ENCODE data around the gene CLPSL2. TPM values are rescaled to one million over a fixed set of nuclear protein-coding genes. Genes with fewer than 3 reads are reported as not detected.

Gene CLPSL2
- total RNA-seq, 2 donors from 2014 or later: 1.1 to 2.1 TPM

DNA sequence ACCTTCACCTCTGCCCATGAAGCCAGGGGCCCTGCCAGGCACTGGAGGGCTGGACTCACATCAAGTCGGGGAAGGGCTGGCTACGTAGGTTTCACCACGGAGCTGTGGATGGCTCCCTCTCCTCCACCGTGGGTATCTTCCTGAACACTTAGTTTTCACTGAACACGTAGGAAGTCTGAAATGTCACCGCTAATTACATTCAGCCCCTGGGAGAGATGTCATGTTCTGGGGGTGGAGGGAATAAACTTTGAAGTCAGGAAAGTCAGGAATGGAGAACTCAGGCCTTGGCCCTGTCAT lies 35.2 kb downstream of the CLPSL2 start:
- H3K9me3 ChIP-seq (ENCODE audit: control insufficient read depth, low read length): no peaks in the 10 kb centered on the region
- peaks cover 2% of the 10 kb centered on the region for H3K27me3 Mint-ChIP-seq (ENCODE audit: insufficient read depth)
- no peak overlapping the region for H3K4me3 ChIP-seq (ENCODE audit: low read length)
- no peaks in the 10 kb centered on the region for H3K36me3 Mint-ChIP-seq (ENCODE audit: low read depth)
- H3K27ac ChIP-seq (ENCODE audit: low read depth, low read length): no peak overlapping the region
- peaks cover 3% of the 10 kb centered on the region for H3K9me3 Mint-ChIP-seq
- WGBS, 2 experiments (ENCODE audit: insufficient coverage in 1 of 2, insufficient read length in 1 of 2): 90 to 96% methylated on average over 4 to 6 of the region's 6 CpGs
- no peaks in the 10 kb centered on the region for H3K36me3 ChIP-seq (ENCODE audit: control insufficient read depth, insufficient read depth, low read length)
- H3K4me1 ChIP-seq (ENCODE audit: control insufficient read depth, insufficient read depth, low read length): no peaks in the 10 kb centered on the region
- no peaks in the 10 kb centered on the region for H3K27me3 ChIP-seq (ENCODE audit: control insufficient read depth, insufficient read depth, low read length, poor library complexity, severe bottlenecking)
- no peak overlapping the region for H3K27ac Mint-ChIP-seq
- no peaks in the 10 kb centered on the region for H3K4me1 Mint-ChIP-seq
- H3K9ac ChIP-seq (ENCODE audit: extremely low read depth, low read length, poor library complexity, severe bottlenecking): no peak overlapping the region
- DNase-seq: no peak
- no peak overlapping the region for H3K4me3 Mint-ChIP-seq
- TF ChIP-seq, protein P1, sequence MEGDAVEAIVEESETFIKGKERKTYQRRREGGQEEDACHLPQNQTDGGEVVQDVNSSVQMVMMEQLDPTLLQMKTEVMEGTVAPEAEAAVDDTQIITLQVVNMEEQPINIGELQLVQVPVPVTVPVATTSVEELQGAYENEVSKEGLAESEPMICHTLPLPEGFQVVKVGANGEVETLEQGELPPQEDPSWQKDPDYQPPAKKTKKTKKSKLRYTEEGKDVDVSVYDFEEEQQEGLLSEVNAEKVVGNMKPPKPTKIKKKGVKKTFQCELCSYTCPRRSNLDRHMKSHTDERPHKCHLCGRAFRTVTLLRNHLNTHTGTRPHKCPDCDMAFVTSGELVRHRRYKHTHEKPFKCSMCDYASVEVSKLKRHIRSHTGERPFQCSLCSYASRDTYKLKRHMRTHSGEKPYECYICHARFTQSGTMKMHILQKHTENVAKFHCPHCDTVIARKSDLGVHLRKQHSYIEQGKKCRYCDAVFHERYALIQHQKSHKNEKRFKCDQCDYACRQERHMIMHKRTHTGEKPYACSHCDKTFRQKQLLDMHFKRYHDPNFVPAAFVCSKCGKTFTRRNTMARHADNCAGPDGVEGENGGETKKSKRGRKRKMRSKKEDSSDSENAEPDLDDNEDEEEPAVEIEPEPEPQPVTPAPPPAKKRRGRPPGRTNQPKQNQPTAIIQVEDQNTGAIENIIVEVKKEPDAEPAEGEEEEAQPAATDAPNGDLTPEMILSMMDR (conservative IDR thresholded peaks at IDR 0.05): no peak

DNA sequence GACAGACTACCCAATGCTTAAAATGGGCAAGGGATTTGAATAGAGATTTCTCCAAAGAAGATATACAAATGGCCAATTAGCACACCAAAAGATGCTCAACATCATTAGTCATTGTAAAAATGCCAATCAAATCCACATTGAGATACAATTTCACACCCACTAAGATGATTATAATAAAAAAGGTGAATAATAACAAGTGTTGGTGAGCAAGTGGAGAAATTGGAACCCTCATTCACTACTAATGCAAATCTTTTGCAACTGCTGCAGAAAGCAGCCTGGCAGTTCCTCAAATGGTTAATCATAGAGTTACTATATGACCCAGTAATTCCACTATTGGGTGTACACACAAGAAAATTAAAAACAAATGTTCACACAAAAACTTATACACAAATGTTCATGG lies 41.1 kb downstream of the CLPSL2 start:
- Histone ChIP-seq H3K4me3 (ENCODE audit: low read length) (no peak overlapping the region), H3K9ac (ENCODE audit: extremely low read depth, low read length, poor library complexity, severe bottlenecking) (no peak overlapping the region), H3K9me3 (ENCODE audit: control insufficient read depth, low read length) (peaks cover 7% of the 10 kb centered on the region), H3K36me3 (ENCODE audit: control insufficient read depth, insufficient read depth, low read length) (no peaks in the 10 kb centered on the region), H3K27ac (ENCODE audit: low read depth, low read length) (no peak overlapping the region), H3K4me1 (ENCODE audit: control insufficient read depth, insufficient read depth, low read length) (no peaks in the 10 kb centered on the region), H3K27me3 (ENCODE audit: control insufficient read depth, insufficient read depth, low read length, poor library complexity, severe bottlenecking) (no peaks in the 10 kb centered on the region)
- Mint-ChIP-seq H3K27ac (no peak overlapping the region), H3K4me1 (no peaks in the 10 kb centered on the region), H3K4me3 (no peak overlapping the region), H3K27me3 (ENCODE audit: insufficient read depth) (no peaks in the 10 kb centered on the region), H3K9me3 (peaks cover 11% of the 10 kb centered on the region), H3K36me3 (ENCODE audit: low read depth) (no peaks in the 10 kb centered on the region)
- TF ChIP-seq, protein P1 (conservative IDR thresholded peaks at IDR 0.05): no peak
- no peak for DNase-seq

DNA sequence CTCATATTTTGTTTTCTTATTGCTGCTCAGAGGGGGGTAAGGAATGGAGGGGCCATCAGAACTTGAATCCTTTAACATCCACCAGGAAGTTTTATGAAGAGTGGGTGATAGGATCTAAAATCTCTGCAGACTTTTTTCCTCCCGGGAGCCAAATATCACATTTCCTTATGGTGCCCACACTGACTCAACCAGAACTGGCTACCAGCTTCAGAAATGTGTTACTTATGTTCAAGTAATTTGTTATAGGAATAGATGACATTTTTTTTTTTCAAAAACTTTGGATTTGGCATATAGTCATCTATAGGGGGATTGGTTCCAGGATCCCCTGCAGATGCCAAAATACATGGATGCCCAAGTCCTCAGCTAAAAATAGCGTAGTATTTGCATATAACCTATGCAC lies 47.2 kb downstream of the CLPSL2 start:
- Mint-ChIP-seq H3K9me3 (no peaks in the 10 kb centered on the region), H3K27me3 (ENCODE audit: insufficient read depth) (no peaks in the 10 kb centered on the region), H3K4me1 (no peaks in the 10 kb centered on the region), H3K27ac (no peak overlapping the region), H3K4me3 (no peak overlapping the region), H3K36me3 (ENCODE audit: low read depth) (no peaks in the 10 kb centered on the region)
- WGBS, 2 experiments (ENCODE audit: insufficient coverage in 1 of 2, insufficient read length in 1 of 2): 86% methylated on average over 2 of the region's 2 CpGs; no CpG with 5 or more reads in 1 of the 2 experiments
- Histone ChIP-seq H3K36me3 (ENCODE audit: control insufficient read depth, insufficient read depth, low read length) (no peaks in the 10 kb centered on the region), H3K27me3 (ENCODE audit: control insufficient read depth, insufficient read depth, low read length, poor library complexity, severe bottlenecking) (no peaks in the 10 kb centered on the region), H3K4me1 (ENCODE audit: control insufficient read depth, insufficient read depth, low read length) (no peaks in the 10 kb centered on the region), H3K27ac (ENCODE audit: low read depth, low read length) (no peak overlapping the region), H3K9me3 (ENCODE audit: control insufficient read depth, low read length) (no peaks in the 10 kb centered on the region), H3K9ac (ENCODE audit: extremely low read depth, low read length, poor library complexity, severe bottlenecking) (no peak overlapping the region), H3K4me3 (ENCODE audit: low read length) (no peak overlapping the region)
- TF ChIP-seq, protein P1 (conservative IDR thresholded peaks at IDR 0.05): no peak
- no peak for DNase-seq

Measured in endodermal cell (in vitro differentiated cells).